Stimulated activated naive CD4-positive, alpha-beta T cell (primary cell): ENCODE results near the gene AFAP1.

Experiments
- DNase-seq, 6 experiments: peaks; one replicate each; lab custom pipeline; 2025; lab: John Stamatoyannopoulos, UW

AFAP1 gene

DNA sequence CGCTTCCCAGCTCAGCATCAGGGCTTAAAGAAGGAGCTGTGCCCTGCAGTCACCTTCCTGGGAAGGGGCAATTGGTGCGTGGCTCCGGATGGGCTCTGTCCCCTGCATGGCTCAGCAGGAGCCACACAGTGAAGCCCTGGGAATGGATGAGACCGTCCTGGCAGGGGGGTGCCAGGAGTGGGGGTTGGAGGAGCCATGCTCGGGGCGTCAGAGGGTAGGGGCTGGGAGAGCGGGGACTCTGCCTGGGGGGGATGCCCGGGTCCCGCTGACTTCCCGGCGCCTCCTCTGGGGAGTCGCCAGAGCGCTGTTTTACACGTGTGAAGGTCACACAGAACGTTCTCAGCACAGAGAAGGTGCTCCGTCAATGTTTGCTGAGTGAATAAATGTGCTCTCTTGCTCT is 184.1 kb downstream of the AFAP1 start:
- no peak for DNase-seq

- DNase-seq, result no peak
Measured at GRCh38 chr4:7754565-7755262, 184.9 kb downstream of the AFAP1 start.

- no peak for DNase-seq
Measured at GRCh38 chr4:7753931-7754465, 185.7 kb downstream of the AFAP1 start.

DNA sequence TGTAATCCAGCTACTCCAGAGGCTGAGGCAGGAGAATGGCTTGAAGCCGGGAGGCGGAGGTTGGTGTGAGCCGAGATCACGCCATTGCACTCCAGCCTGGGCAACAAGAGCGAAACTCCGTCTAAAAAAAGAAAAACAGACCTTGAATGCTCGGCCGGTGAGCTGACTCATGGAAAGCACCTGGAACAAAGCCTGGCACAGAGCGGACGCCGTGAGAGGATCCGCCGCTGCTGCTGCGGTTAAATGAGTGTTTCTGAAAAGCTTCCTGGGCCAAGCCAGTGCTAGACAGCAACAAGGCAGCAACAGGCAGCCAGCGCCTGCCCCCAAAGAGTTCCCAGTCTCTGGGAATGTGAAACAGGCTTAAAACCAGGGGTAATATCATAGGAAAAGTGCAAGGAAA is 186.4 kb downstream of the AFAP1 start:
- no peak for DNase-seq

DNA sequence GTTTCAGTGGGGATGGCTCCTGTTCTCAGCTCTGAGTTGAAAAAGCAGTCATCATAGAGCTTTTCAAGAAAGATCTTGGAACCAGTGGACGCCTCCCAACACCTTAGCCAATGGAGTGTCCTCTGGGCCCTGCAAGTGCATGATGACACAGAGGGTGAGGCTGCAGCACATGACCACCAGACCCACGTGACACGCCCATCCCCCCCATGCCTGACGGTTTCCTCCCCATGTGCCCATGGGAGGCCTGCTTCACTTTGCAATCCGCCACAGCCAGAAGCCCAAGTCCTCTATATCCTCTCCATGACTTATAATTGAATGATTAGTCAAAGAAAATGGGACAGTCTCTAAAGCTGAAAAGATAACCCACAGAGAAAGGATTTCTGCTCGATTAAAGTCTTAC is 187.0 kb downstream of the AFAP1 start:
- no peak for DNase-seq

GRCh38 chr4:7750972-7751371 is 188.7 kb downstream of the AFAP1 start:
- DNase-seq, result no peak

DNA sequence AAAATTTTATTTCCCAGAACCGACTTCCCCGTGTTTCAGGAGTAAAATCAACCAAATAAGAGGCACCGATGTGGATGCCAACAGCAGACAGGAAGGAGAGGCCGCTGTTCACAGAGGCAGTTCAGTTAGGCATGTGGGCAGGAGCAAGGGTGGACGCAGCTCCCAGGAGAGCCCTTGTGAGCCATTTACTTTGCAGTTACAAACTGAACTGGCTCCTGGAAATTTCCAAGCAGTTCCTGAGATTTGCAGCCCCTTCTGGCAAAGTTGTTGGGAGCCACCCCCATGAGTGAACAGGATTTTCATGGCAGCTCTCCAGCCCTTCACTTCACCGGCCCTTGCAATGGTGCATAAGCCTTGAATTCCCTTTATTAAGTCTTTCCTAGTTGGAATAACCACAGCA is 189.1 kb downstream of the AFAP1 start:
- DNase-seq, result no peak

- no peak for DNase-seq
Measured at GRCh38 chr4:7747566-7747965, 192.1 kb downstream of the AFAP1 start.

- DNase-seq, result no peak
Measured at GRCh38 chr4:7747062-7747385, 192.6 kb downstream of the AFAP1 start.

DNA sequence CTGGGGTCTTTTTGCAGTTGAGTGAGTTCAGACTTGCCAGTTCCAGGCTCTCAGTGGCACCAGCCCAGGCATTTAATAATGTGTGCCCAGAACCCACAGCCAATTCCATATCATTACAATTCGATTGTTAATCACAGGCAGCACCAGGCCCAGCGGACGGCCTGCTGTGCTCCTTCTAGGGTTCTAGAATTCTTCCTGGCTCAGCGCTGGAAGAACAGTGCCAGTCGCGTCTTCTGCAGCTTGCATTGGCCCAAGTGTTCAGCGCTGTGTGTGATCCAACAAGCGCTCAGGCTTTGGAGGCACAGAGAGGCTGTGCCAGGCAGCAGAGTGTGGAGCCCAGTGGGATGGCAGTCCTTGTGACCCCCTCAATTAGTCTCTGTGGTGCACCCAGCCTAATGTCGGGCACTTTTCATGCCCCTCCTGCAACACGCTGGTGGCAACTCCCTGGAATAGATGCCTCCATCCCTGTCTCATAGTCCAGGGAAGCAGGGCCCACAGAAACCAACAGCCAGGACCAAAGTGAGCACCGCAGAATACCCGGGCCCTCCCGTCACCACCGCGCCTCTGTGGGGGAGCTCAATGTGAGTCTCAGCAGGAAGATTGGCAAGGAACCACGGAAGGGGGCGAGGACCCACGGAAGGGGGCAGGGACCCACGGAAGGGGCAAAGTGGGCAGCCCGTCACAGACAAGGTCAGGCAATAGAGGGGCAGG is 193.2 kb downstream of the AFAP1 start:
- no peak for DNase-seq

DNA sequence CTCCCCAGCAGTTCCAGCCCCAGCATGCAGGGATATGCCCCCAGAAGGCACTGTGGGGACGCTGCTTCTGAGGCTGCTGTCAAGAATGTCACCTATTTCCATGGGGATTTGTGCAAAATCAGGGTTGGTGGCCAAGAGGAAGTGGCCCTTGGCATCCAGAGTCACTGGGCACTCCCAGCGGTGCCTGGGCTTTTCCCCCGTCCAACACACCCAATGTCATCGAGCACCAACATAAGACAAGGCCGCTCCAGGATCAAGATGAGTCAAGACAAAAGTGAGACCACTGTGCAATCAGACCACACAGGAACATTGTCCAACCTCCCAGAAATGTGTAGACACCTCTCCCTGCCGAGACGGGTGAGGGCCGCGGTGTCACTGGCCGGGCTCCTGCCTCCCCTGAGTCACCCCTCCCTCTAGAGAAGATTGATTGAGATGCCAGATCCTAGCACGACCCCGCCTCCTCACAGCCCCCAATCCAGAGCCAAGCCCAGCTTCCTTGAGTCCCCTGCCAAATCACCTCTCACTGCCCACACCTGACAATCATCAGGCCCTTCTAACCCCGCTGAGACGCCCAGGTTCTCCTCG is 194.3 kb downstream of the AFAP1 start:
- no peak for DNase-seq

- no peak for DNase-seq
Measured at GRCh38 chr4:7744142-7744804, 195.4 kb downstream of the AFAP1 start.

- DNase-seq, result no peak
Measured at GRCh38 chr4:7742807-7743280, 196.8 kb downstream of the AFAP1 start.

DNA sequence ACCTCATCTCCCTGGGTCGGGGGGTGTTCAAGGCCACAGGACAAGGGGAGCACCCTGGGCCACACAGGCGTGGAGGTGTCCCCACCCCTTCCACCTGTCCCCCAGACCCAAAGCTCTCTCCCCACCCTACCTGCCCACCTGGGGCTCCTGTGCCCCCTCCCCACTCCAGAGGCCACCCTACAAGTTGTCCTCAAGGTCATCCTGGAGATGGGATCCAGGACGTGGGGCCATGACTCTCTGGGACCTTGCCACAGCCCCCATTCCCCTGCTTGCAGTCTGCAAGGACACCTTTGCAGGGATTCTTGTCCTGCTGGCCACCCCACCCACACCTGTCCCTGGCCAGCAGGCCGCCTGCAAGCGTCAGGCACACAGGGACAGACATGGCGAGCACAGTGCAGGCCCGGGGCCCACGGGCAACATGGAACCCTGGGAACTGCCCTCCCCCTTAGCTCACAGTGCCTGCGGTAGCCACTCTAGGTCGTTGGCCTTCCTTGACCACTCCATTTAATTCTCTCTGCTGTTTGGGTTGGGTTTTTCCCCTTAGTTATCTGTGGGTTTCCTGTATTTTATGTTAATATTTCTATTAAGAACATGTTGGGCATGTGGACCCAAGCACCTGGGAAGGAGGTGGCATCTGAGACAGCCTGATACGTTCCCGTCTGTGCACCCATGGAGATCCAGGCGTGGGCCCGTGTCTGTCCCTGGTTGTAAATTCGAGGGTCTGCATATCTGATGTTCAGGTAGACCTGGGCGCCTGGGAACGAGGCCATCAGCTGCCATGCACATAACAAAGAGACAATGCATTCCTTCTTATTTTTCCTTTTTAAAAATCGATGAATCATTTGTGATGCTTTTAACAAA is 197.5 kb downstream of the AFAP1 start:
- DNase-seq, result no peak

DNA sequence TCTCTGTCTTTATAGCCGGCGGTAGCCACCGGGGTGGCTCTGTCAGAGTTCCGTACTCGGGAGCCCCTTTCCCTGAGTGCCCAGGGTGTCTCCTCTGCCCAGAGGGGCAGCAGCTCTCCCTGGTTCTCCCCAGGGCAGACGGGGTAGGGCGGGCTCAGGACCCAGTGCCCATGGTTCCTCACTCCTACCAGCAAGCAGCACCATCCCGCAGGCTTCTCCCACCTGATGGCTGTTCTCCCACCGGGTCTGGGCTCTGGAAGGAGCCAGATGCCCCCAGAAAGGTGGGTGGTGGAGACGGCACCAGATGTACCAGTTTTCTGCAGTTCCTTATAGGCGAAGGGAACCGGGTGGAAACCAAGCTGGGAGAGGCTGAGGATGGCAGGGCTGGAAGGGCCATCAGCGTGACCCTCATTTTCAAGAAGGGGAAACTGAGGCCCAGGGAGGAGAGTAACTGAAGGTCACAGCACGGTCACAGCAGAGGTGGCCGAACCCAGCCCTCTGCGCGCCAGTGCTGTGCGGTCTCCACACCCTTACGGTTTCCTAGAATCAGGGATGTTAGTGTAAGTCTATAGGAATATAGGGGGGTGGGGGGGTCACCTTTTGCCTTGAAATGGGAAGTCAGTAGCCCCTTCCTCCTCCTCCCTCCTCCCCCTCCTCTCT is 198.7 kb downstream of the AFAP1 start:
- DNase-seq, result no peak

DNA sequence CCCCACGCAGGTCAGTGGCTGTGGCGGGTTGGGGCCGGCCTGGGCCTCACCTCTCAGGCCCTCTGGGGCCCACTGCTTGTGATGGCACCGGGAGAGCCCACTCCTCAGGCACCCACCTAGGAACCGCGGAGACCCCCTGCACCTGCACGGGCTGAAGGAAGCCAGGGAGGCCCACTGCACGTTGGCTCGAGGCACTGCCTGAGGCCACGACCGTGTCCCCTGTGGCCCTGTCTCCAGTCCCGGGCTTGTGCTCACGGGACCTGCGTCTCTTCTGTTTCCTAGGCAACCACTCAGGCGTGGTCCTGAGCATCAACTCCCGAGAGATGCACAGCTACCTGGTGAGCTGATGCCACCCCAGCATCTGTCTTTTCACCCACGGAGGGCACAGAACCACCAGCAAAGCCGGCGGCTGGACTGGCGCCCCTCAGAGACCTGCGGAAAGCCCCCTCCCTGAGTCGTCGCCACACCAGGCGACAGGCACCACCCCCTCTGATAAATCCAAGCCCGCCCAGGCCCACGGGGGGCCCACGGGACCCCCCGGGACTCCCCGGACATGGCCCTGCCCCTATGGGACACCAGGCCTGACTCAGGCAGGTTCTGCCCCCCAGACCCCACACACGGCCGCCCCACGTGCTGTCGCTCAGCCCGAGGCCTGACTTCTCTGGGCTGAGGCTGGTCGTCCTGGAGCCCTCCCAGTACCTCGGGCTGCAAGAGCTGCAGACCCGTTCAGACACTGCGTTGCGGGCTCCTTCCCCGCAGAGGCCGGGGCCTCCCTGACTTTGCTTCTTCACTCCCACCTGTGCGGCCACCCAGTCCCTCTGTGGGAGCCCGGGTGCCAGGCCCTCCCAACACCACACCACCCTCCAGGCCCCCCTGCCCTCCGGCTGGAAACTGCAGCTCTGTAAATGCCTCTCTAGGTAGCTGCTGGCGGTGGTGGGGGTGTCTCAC is 199.5 kb downstream of the AFAP1 start:
- no peak for DNase-seq

- no peak for DNase-seq
Measured at GRCh38 chr4:7739077-7739917, 200.4 kb downstream of the AFAP1 start.

- peak in 1 of 6 experiments; percentile 6 for DNase-seq
Measured at GRCh38 chr4:7738458-7739076, 201.1 kb downstream of the AFAP1 start.
